ENCODE results near the gene APH1B. TPM values are rescaled to one million over a fixed set of nuclear protein-coding genes. Genes with fewer than 3 reads are reported as not detected.
"Not testable (repeated sequence)": the region's sequence is repeated elsewhere in the genome, so short reads cannot be mapped to it uniquely, and the experiment has no call there.

APH1B gene
- total RNA-seq, 1 donor = 17.7 TPM

- no peak for DNase-seq (ENCODE audit: insufficient read length, low spot score, missing footprints)
- H3K9me3 ChIP-seq (ENCODE audit: low read depth, low read length) = no peaks in the 10 kb centered on the region
Observed at GRCh38 chr15:63313825-63314224, 36.4 kb downstream of the APH1B start.

GRCh38 chr15:63314409-63314808, 37.0 kb downstream of the APH1B start:
- Histone ChIP-seq H2AFZ (ENCODE audit: low read length) (no peak overlapping the region), H3K4me2 (ENCODE audit: insufficient read depth, low read length) (no peak overlapping the region), H3K36me3 (ENCODE audit: insufficient read depth, low read length) (no peaks in the 10 kb centered on the region), H3K27me3 (ENCODE audit: insufficient read depth, low read length) (no peaks in the 10 kb centered on the region), H3K4me1 (ENCODE audit: insufficient read depth, low read length) (no peaks in the 10 kb centered on the region), H3K27ac (ENCODE audit: low read depth, low read length) (no peak overlapping the region), H3K79me2 (ENCODE audit: insufficient read depth, low read length) (no peaks in the 10 kb centered on the region), H3K4me3 (ENCODE audit: insufficient read depth, low read length) (no peak overlapping the region), H4K20me1 (ENCODE audit: insufficient read depth, low read length) (no peaks in the 10 kb centered on the region), H3K9me3 (ENCODE audit: low read depth, low read length) (no peaks in the 10 kb centered on the region)
- no peak for DNase-seq (ENCODE audit: insufficient read length, low spot score, missing footprints)
- TF ChIP-seq CTCF (IDR thresholded peaks at IDR 0.05; ENCODE audit: extremely low read depth, low read depth, low read length) = no peak

More at GRCh38 chr15:63313825-63314224, 36.4 kb downstream of the APH1B start:
- no peaks in the 10 kb centered on the region for H3K4me1 ChIP-seq (ENCODE audit: insufficient read depth, low read length)
- no peaks in the 10 kb centered on the region for H3K27me3 ChIP-seq (ENCODE audit: insufficient read depth, low read length)
- no peaks in the 10 kb centered on the region for H3K36me3 ChIP-seq (ENCODE audit: insufficient read depth, low read length)
- TF ChIP-seq CTCF (IDR thresholded peaks at IDR 0.05; ENCODE audit: extremely low read depth, low read depth, low read length) = no peak
- H3K79me2 ChIP-seq (ENCODE audit: insufficient read depth, low read length) = no peaks in the 10 kb centered on the region
- H2AFZ ChIP-seq (ENCODE audit: low read length) = no peak overlapping the region
- H3K4me3 ChIP-seq (ENCODE audit: insufficient read depth, low read length) = no peak overlapping the region
- no peak overlapping the region for H3K4me2 ChIP-seq (ENCODE audit: insufficient read depth, low read length)
- no peak overlapping the region for H3K27ac ChIP-seq (ENCODE audit: low read depth, low read length)
- H4K20me1 ChIP-seq (ENCODE audit: insufficient read depth, low read length) = no peaks in the 10 kb centered on the region

- H3K36me3 ChIP-seq (ENCODE audit: insufficient read depth, low read length) = peaks cover 3% of the 10 kb centered on the region
- no peak overlapping the region for H3K27ac ChIP-seq (ENCODE audit: low read depth, low read length)
- H3K4me1 ChIP-seq (ENCODE audit: insufficient read depth, low read length) = peaks cover under 1% of the 10 kb centered on the region
- H3K27me3 ChIP-seq (ENCODE audit: insufficient read depth, low read length) = no peaks in the 10 kb centered on the region
- no peaks in the 10 kb centered on the region for H4K20me1 ChIP-seq (ENCODE audit: insufficient read depth, low read length)
- no peak overlapping the region for H3K4me3 ChIP-seq (ENCODE audit: insufficient read depth, low read length)
- H3K79me2 ChIP-seq (ENCODE audit: insufficient read depth, low read length) = no peaks in the 10 kb centered on the region
- H2AFZ ChIP-seq (ENCODE audit: low read length) = no peak overlapping the region
- DNase-seq (ENCODE audit: insufficient read length, low spot score, missing footprints) = no peak
- H3K9me3 ChIP-seq (ENCODE audit: low read depth, low read length) = no peaks in the 10 kb centered on the region
- no peak overlapping the region for H3K4me2 ChIP-seq (ENCODE audit: insufficient read depth, low read length)
- TF ChIP-seq CTCF (IDR thresholded peaks at IDR 0.05; ENCODE audit: extremely low read depth, low read depth, low read length) = no peak
Observed at GRCh38 chr15:63318344-63318743, 40.9 kb downstream of the APH1B start.

- H3K27me3 ChIP-seq (ENCODE audit: insufficient read depth, low read length) = no peaks in the 10 kb centered on the region
- no peaks in the 10 kb centered on the region for H4K20me1 ChIP-seq (ENCODE audit: insufficient read depth, low read length)
- no peak for DNase-seq (ENCODE audit: insufficient read length, low spot score, missing footprints)
- no peaks in the 10 kb centered on the region for H3K9me3 ChIP-seq (ENCODE audit: low read depth, low read length)
- H3K4me1 ChIP-seq (ENCODE audit: insufficient read depth, low read length) = peaks cover 7% of the 10 kb centered on the region
- peaks cover 3% of the 10 kb centered on the region for H3K36me3 ChIP-seq (ENCODE audit: insufficient read depth, low read length)
- no peaks in the 10 kb centered on the region for H3K79me2 ChIP-seq (ENCODE audit: insufficient read depth, low read length)
- no peak overlapping the region for H3K4me3 ChIP-seq (ENCODE audit: insufficient read depth, low read length)
- no peak overlapping the region for H2AFZ ChIP-seq (ENCODE audit: low read length)
- H3K4me2 ChIP-seq (ENCODE audit: insufficient read depth, low read length) = no peak overlapping the region
- no peak overlapping the region for H3K27ac ChIP-seq (ENCODE audit: low read depth, low read length)
- no peak for TF ChIP-seq CTCF (IDR thresholded peaks at IDR 0.05; ENCODE audit: extremely low read depth, low read depth, low read length)
Observed at GRCh38 chr15:63319065-63319464, 41.7 kb downstream of the APH1B start.

- H3K4me3 ChIP-seq (ENCODE audit: insufficient read depth, low read length); H3K27ac ChIP-seq (ENCODE audit: low read depth, low read length); DNase-seq (ENCODE audit: insufficient read length, low spot score, missing footprints); H3K4me1 ChIP-seq (ENCODE audit: insufficient read depth, low read length); H3K79me2 ChIP-seq (ENCODE audit: insufficient read depth, low read length); H3K36me3 ChIP-seq (ENCODE audit: insufficient read depth, low read length); H2AFZ ChIP-seq (ENCODE audit: low read length); H4K20me1 ChIP-seq (ENCODE audit: insufficient read depth, low read length); H3K4me2 ChIP-seq (ENCODE audit: insufficient read depth, low read length); H3K27me3 ChIP-seq (ENCODE audit: insufficient read depth, low read length); H3K9me3 ChIP-seq (ENCODE audit: low read depth, low read length): not testable (repeated sequence)
Observed at GRCh38 chr15:63320446-63320845, 43.0 kb downstream of the APH1B start.

GRCh38 chr15:63320981-63321380, 43.6 kb downstream of the APH1B start:
- not testable (repeated sequence) for H3K4me3 ChIP-seq (ENCODE audit: insufficient read depth, low read length)

More at GRCh38 chr15:63320981-63321380, 43.6 kb downstream of the APH1B start:
- not testable (repeated sequence) for H3K9me3 ChIP-seq (ENCODE audit: low read depth, low read length); H3K4me2 ChIP-seq (ENCODE audit: insufficient read depth, low read length); H4K20me1 ChIP-seq (ENCODE audit: insufficient read depth, low read length); H3K36me3 ChIP-seq (ENCODE audit: insufficient read depth, low read length); H2AFZ ChIP-seq (ENCODE audit: low read length); H3K27ac ChIP-seq (ENCODE audit: low read depth, low read length); H3K4me1 ChIP-seq (ENCODE audit: insufficient read depth, low read length); H3K79me2 ChIP-seq (ENCODE audit: insufficient read depth, low read length); H3K27me3 ChIP-seq (ENCODE audit: insufficient read depth, low read length); DNase-seq (ENCODE audit: insufficient read length, low spot score, missing footprints)
